C4-2B (cell line): ENCODE measurements around the gene CHD5.

Experiments used
- H3K27ac ChIP-seq: fragments of 450-650 bp; 2 replicates; pipeline ENCODE4 v1.5.1; 2017
- ZFX ChIP-seq: fragments of 450-650 bp; IDR thresholded peaks from 2 replicates; pipeline ENCODE4 v1.6.1; 2017
- TF ChIP-seq, protein P1 (sequence below): fragments of 450-650 bp; conservative IDR thresholded peaks from 2 replicates; pipeline ENCODE4 v1.5.1; 2017; ENCODE audit warnings: mild to moderate bottlenecking

Gene CHD5

DNA sequence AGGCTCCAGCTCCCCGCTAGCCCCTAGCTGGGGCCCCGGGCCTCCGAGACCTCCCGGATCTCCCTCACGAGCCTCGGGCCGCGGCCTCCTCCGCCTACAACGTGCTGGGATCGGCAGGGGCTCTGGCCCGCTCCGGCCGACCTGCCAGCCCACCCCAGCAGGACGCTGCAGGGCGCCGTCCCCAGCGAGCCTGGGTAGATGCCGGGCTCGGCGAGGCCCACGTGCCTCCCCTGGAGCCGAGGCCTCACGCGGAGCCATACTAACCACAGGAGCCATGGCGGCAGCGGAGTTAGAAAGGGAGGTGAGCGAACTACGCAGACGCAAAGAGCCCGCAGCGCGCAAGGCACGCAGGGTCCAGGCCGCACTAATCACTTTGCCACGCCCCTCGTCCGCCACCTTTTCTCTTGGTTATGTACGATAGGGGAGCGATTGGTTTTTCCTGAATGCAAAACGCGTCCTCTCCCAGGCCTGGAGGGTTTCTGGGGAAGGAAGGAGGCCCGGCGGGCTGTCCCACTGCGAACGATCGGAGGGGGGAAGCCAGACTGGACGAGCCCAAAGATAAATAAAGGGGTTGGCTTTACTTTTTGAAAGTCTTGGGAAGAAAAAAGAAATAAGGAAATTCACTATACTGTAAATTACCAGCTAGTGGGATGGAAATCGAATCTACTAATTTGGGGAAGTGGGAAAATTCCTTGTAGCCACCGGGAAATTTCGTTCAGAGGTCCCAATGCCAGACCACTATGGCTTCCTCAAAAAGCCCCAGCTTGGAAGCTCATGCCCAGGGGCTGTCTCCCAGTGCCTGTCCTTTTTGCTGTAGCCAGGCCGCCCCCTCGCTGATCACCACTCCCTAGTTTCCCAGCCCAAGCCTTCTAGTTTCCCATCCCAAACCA, 19.4 kb upstream of the CHD5 start, which contains the start of gene RPL22:
Gene RPL22, minus strand, starts transcription at position 298 of the 890 bp plus-strand sequence. Its CDS starts 22 bp downstream, at position 276.
- H3K27ac ChIP-seq: peak within 1 kb of the TSS; percentile 97
- TF ChIP-seq, protein P1, sequence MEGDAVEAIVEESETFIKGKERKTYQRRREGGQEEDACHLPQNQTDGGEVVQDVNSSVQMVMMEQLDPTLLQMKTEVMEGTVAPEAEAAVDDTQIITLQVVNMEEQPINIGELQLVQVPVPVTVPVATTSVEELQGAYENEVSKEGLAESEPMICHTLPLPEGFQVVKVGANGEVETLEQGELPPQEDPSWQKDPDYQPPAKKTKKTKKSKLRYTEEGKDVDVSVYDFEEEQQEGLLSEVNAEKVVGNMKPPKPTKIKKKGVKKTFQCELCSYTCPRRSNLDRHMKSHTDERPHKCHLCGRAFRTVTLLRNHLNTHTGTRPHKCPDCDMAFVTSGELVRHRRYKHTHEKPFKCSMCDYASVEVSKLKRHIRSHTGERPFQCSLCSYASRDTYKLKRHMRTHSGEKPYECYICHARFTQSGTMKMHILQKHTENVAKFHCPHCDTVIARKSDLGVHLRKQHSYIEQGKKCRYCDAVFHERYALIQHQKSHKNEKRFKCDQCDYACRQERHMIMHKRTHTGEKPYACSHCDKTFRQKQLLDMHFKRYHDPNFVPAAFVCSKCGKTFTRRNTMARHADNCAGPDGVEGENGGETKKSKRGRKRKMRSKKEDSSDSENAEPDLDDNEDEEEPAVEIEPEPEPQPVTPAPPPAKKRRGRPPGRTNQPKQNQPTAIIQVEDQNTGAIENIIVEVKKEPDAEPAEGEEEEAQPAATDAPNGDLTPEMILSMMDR: no peak
- peak; percentile 98 for TF ChIP-seq ZFX

DNA sequence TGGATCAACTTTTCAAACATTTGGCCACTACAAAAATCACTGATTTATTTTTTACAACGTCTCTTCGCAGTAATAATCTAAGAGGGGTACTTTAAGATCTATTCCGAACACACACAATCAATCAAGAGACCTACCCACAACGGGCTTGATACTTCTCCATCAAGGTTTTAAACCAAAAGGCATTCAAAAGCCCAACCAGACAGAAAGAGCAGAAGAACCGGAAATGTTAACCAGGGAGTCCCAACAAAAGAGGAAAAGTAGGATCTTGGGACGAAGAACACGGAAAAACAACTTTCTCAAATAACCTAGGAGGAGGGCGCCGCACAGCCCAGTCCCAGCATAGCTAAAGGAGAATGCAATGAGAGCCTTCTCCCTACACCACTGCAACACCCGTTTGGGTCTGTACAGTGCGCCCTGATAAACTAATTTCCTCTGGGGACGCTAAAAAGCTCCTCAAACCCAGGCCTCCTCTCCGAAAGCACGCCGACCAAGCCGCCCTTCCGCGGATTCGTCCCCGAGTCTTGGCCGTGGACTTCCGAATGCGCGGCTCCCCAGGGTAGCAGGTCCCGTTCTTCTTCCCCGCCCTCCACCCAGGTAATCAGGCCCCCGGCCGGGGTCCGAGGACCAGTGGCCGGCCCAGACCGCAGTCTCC, 18.7 kb upstream of the CHD5 start:
- TF ChIP-seq, protein P1: no peak
- peak overlapping the region; percentile 97 for H3K27ac ChIP-seq

DNA sequence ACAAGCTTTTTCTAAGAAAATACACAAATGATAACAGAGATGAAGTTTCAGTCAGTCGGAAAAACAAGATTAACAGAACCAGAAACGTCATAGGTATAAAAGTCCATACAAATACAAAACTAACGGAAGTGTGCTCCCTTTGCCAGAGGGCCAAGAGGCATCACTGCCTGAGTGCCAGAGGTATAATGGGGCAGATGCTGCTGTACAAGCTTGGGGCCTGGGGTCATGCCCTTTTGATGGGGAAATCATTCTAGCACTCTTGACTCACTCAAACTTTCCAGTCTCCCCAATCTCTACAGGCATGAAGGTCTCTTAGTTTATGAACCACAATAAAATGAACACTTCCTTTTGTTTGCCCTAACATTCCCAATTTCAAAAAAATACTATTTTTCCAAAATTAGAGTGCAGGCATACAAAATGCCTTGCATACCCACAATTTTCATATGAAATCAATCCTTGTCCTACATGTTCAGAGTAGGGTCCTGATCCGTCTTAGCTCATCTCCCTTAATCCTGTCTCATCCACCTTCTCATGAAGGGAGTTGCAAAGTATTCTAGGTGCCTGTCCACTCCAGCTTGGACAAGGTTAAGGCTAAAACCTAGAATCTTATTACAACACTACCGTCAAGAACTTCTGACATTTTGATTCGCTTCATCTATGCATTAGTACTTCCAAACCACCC, 17.8 kb upstream of the CHD5 start:
- no peak overlapping the region; the same call in 1 of the 2 replicates for H3K27ac ChIP-seq
- TF ChIP-seq, protein P1: no peak
- no peak for TF ChIP-seq ZFX

DNA sequence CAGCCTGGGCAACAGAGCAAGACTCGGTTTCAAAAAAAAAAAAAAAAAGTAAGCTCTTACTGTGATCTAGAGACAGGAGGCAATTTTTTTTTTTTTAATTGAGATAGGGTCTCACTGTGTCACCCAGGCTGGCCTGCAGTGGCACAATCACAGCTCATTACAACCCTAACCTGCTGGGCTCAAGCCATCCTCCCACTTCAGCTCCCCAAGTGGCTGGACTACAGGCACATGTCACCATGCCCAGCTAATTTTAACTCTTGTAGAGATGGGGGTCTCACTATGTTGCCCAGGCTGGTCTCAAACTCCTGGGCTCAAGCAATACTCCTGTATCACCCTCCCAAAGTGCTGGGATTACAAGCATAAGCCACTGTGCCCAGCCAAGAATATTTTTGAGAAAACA, 11.8 kb upstream of the CHD5 start:
- H3K27ac ChIP-seq: no peak overlapping the region
- TF ChIP-seq ZFX: no peak
- TF ChIP-seq, protein P1: no peak

DNA sequence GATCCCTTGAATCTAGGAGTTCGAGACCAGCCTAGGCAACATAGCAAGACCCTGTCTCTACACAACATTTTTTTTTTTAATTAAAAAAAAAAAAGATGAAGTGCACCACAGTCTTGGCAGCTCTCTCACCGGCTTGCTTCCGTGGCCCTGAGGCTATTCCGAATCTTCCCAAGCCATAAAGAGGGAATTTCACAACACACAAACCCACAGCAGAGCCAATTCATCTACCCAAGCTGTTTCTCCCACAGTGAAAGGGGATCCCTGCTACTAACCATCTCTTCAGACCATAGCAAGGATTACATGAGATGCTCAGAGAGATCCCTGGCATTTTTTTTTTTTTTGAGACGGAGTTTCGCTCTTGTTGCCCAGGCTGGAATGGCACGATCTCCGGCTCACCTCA, 8.3 kb upstream of the CHD5 start:
- no peak overlapping the region for H3K27ac ChIP-seq
- TF ChIP-seq, protein P1: no peak
- no peak for TF ChIP-seq ZFX

DNA sequence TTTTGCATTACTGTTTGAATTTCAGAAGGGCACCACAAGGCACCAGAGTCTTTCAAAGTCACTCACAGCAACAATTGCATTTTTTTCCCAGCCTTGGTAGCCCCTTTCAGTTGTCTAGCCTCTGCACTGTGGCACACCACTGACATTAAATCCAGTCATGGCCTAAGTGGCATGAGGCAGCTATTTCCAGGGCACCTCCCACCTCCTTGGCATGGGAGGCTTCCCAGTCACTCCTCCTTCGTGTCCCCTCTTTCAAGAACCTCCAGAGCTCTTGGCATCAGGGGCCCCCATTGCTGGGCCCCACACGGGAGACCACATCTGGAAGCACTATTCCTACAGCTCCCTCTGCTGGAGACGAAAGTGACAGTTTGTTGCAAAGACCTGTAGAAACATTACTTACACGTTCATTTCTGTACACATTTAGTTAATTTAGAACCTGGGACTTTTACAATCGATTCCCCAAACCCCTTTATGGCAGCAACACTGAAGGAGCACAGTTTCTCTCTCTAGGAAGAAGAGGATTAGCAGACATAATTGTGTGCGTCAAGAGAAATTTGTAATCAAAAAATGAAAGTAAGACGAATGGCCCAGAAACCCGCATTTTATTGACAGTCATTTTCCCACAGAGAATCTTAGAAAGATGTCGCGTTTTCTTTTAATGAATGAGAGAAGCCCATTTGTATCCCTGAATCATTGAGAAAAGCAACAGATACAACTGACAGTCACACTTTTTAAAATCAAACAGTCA, 5.7 kb upstream of the CHD5 start:
- no peak for TF ChIP-seq ZFX
- TF ChIP-seq, protein P1: peak; percentile 72
- no peak overlapping the region for H3K27ac ChIP-seq
